HTERT RPE-1 (cell line): Measurements from ENCODE around the gene KCND3.
"Not testable (repeated sequence)": the region's sequence is repeated elsewhere in the genome, so short reads cannot be mapped to it uniquely, and the experiment has no call there.

Experiments
- in situ Hi-C: fragments of 300-500 bp; cut with MboI; formaldehyde crosslinking; loops from 4 replicates; pipeline ENCODE4 v1.14.3; 2020; ENCODE audit warnings: low sequenced_read_pairs

KCND3 gene

DNA sequence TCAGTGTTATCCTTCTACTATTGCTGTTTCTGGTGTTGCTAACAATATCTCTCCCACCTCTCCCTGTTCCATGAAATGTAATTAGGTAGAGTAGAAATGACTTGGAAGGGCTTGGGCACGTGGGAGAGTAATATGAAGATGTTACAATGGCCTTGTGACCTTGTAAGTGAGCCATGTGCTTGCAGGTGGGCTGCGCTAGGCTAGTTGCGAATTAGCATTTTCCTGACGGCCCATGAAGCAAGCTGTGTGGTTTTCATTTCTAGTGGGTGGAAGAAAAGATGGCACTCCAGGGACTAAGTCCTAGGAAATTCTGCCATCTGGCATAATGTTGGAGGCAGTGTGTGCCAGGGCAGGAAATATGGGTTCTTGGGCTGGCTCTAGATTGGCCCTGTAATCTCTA is 241.5 kb downstream of the KCND3 start:
- in situ Hi-C loops: no loop called here

DNA sequence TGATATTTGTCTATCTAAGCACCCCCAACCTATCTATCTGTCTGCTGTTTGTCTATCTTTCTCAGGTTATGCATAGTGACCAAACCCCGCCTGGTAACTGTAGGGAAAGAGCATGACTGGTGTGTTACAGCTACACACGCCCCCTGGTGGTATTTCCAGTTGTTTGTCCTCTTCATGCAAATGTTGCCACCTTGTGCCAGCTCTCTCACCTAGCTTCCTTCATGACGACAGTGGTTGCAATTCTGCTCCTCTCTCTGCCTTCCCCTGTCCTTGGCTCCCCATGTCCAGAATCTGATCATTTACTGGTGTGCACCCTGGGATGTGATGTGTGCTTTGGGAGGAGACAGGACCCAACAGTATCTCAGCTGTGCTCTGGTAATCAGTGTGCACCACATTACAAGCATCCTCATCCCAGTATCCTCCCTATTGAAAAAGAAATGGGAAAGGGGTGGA is 242.2 kb downstream of the KCND3 start:
- in situ Hi-C loops: no loop called here

DNA sequence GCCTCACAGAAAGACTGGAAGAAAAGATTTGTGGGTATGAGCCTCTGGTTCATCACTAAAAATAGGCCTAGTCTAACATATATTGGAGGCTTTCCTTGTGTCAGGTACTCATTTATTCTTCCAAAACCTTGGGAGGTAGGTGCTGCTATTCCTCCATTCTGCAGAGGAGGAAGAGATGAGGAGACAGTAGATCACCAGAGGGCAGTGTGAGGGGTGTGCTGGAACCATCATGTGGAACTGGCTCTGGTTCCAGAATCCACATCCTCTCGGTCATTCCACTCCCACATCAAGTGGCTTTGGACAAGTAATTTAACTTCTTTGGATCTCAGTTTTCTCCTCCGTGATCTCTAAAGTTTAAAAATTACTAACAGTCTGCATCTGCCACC is 242.9 kb downstream of the KCND3 start:
- in situ Hi-C loops: no loop called here

DNA sequence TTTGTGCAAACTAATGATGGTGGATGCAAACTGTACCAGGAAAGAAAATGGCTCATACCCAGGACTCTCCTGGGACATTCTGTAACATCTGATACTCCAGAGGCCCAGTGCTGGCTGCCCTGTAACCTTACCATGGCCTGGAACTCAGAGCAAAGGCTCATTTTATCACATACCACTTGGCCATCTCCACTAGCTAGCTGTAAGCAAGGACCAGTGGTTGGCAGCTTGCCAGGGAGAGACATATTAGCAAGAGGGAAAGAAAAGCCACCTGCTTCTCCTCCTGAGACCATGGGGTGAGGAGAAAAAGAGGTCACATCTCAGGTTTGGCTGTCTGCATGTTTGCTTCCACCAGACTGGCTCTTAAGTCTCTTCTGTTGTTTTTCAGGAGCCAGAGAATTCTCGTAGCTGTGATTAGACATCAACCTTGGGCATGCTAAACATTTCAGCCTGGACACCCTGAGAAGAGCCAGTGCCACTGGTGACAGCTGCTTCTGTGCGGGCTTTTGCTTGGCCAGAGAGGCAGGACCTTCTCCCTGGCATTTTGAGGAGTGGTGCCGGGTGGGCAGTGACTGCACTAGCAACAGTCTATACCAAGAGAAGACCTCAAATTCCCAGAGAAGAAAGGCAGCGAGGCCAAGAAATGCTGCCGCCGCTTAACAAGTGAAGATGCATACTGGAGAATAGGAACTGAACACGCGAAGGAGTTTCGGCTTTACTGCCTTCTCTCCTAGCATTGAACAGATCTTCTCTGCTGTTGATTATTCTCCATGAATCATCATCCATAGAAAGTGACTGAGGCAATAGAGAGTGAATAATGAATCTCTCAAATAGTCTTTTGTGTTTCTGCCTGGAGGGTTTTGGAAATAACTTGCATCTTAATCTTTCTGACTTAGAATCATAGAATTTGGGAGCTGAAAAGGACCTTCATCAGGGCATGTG is 243.5 kb downstream of the KCND3 start:
- in situ Hi-C loops: no loop called here

DNA sequence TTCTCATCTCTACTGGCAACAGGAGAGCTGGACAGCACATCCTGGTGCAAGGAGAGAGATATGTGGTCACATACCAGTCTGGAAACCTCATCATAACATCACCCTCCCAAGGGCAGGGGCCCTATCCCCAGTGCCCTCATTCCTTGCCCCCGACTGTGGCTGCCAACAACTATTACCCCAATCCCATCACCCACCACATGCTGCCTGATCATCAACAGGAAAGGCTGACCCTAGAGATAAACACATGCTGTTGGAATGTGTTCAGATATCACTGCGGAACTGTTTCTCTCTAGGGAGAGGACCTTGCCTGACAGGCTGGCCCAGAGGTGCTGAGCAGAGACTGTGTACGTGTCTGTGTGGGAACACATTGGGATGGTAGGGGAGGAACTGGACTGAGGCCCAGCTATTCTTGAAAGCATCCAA is 245.8 kb downstream of the KCND3 start:
- in situ Hi-C loops: no loop called here

DNA sequence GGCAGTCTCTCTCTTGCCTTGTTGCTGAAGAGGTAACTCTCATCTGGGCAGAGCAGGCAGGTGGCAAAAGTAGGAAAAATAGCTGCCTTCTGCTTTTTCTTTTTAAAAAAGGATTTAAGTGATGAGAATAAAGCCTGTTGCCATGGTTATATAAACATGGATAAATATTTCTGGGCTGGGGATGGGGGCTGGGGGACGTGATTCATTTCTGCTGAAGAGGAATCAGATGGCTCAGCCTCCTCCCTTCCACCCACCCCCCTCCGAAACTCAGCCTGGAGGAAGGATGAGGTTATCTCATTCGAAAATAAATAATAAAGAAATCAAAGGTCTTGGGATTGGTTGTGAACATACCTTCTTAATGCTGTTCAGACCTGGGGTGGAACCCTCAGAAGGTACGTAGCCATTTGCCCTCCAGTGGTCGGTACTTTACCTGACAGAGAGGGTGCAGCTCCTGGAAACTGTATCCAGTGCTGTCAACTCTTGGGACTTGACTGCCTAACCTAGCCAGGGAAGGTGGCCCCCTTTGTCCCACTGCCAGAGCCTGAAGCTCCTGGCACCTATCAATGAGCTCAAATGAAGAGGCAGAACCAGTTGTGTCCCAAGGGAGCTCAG is 246.4 kb downstream of the KCND3 start:
- in situ Hi-C loops: no loop called here

DNA sequence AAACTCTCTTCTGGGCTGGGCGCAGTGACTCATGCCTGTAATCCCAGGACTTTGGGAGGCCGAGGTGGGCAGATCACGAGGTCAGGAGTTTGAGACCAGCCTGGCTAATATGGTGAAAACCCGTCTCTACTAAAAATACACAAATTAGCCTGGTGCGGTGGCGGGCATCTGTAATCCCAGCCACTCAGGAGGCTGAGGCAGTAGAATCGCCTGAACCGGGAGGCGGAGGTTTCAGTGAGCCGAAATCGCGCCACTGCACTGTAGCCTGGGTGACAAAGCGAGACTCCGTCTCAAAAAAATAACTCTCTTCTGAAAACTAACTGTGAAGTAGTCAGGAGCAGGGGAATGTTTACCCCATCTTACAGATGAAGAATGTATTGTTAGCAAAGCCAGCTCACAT is 247.2 kb downstream of the KCND3 start:
- in situ Hi-C loops: not testable (repeated sequence)

DNA sequence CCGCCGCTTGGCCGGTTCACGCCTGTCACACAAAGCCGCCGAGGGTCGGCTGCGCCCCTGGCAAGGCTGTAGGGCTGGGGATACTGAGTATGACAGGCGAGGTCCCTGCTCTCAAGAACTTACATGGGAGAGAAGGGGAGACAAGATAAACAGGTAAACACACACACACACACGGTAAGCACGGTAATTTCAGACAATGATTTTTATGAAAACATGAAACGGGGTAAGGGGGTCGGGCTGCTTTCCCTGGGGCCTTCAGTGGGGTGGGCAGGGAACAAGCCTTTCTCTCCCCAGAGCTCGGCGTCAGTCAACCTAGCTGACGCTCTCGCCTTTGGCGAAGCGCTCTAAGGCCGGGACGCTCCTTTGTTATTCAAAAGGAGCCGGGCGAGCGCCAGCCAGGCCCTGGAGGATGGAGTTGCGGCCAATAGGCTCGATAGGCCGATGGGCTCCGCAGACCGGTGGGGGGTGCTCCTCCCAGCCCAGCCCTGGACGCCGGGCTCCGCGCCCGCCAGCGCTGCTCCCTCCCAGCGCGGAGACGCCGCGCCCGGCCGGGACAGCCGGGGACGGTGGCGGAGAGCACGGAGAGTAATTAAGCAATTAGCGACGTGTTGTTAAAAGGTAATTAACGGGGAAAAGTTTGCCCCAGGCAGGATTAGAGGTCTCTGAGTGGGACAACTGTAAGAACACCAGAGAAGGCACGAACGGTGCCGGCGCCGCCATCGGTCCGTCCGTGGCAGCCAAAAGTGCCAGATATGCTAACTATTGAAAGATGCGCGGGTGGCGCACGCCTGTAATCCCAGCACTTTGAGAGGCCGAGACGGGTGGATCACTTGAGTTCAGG is 249.3 kb downstream of the KCND3 start:
- in situ Hi-C loops: no loop called here

DNA sequence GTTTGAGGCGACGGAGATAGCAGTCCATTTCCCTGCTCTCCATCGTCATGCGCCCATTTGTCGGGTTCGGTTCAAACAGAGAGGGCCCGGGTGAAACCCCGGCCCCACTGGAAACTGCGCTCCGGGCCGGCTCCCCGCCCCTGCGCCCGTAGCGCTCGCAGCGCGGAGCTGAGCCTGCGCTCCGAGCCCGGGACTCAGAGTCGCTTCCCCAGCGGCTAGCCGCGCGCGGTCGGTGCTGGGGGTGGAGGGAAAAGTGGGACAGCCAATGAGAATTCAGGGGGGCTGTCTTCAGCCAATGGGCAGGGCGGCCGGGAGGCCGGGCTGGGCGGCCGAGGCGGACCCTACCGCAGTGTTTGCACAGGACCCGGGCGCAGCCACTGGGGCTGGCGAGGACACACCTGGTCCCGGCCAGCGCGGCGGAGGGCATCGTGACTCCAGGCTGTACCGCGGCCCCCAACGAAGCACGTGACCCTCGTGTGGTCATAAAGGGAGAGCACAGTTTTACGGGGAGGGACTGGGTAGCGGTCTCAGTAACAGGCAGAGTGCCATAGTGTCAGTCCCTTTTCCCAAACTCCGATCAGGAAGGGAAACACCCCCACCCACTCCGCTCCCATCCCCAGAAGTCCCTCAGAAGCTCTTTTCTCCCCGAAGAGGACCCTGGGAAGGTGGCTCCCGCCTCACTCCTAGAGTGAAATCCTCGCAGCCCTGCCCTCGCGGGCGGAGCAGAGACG is 250.1 kb downstream of the KCND3 start, which contains the start of gene INKA2:
INKA2 (minus strand) TSS at position 202 of the 731 bp plus-strand sequence; CDS start at position 49, 153 bp downstream.
- in situ Hi-C loops: no loop called here

DNA sequence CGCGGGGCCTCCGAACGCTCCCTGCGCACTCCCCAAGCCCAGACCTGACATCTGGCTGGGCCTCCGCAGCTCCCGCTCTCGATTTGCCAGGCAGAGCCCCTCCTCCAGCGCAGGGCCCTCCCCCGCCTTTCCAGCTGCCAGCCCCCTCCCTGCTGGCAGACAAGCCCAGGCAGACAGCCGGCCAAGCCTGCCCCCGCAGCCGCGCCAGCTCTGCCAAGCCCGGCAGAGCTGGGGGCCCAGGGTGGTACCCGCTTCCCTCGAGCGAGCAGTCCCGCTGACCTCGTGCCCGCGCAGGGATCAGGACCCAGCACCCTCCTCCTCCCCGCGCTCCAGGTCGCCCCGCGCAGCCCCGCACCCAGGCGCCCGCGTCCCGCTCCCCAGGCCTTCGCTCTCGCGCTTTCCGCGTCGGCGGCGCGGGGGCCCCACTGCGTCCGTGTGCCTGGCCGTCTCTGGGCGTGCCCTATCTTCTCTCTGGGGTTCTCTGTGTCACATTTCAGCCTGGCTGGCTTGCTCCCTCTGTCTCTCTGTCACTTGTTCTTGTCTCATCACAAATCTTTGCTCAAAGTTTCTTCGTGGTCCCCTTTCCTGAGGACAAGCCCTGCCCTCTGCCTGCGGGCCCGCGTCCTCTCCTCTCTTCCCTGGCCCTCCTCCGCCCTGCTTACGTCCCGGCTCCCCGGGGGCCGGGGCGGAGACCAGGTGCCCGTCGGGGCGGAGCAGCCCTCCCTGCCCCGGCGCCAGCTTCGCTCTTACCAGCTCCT is 250.9 kb downstream of the KCND3 start:
- in situ Hi-C loops: no loop called here

DNA sequence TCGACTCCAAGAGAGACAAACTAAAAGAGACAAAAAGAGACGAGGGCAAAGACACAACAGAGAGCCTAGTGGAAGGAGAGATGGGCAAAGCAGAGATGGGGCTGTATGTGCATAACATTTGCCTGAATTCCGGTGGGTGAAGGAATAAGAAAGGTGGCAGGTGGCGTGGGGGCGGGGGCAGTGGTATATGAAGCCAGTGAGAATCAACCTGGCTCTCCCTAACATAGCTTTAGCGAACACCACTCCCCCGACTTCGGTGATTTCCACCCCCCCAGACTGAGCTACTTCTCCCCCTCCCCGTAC is 251.4 kb downstream of the KCND3 start:
- in situ Hi-C loops: no loop called here

DNA sequence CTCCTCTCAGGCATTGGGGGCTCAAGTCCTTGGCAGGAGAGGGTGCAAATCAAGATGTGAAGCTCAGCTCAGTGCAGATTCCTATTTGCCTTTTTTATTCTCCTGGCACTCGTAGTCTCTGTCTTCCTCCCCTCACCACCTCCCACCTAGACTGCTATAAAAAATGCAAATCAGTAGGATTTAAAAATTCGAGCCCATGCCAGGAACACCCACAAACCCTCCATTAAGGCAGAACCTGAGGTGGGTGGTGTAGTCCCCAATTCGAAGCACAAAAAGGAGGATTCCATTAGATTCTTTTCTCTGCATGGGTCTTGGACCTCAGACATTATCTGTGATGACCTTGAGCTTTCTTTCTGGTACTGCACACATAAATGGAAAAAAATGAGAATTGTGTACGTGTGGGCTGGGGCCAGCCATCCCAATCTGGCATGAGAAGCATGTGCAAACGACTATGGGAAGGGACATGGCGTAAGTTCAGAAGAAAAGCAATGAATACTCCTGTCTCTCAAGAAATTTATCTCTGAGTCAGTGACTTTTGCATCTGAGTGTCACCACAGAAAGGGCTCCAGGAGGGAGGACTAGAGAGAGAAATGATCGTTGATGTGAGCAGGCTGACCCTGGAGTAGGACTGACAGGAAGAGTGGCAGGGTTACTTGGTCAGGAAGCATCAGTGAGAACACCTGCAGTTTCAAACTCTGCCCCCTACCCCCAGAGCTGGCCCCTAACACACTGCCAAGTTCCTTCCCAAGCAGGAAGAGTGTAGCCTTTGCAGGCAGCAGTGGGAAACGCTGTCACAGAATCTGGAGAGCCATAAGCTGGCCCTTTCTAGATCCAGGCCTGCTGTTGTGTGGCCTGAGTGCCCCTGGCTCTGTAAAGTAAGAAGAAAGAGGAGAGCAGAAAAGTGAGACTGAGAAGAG is 252.0 kb downstream of the KCND3 start:
- in situ Hi-C loops: no loop called here

DNA sequence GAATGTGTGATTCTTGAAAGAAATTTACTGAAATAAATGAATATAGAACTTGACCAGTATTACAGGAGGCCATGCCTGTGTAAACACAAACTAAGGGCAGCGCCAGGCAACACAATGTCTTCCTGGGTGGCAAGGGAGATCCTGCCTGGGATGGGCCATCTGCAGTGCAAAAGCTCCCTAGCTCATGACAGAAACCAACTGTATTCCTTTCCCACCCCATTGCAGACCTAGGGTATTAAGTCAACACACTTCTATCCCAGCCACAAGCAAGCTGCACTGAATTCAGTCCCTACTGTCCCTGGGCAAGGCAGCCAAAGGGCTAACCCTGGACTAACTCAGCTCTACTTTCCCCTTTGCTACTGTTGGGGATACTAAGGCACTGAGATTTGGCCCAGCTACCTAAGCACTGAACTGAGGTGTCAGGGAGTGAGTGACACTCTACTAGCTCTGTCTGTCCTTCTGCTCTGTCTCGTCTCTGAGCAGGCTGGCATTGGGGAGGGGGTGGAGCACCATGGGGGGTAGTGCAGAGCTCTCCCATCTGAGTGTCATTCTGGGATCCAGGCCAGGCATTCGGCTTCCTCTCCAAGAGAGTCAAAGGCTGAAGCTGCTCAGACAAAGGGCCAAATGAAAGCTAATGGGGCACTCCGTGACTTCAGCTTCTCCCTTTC is 252.8 kb downstream of the KCND3 start:
- in situ Hi-C loops: no loop called here

DNA sequence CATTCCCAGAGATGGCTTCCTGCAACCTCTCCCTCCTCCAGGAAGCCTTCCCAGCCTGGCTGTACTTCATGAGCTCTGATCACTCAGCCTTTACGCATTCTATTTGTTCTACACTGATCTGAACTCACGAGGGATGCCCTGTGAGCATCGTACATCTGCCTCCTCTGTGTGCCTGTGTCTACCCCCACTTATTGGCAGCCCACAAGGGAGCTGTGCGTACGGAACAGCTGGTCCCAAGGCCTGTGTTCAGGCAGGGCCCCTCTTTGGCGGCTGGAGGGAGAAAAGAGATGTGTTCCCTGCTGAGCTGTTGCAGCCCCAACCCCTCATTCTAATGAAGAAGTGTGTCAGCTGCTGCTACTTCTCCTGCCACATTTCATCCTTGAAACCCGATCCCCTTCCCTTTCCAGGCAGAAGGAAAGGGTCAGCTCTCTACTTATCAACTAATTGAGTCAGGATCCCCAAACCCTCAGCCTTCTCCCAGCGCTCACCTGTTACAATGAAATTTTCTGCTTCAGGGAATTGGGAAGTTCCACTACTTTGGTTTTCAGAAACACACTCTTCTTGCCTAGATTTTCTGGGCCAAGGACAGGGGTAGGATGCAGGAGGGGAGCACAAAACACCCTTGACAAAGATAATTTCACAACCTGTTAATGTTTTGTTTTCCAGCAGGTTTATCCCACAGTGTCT is 253.5 kb downstream of the KCND3 start:
- in situ Hi-C loops: no loop called here

DNA sequence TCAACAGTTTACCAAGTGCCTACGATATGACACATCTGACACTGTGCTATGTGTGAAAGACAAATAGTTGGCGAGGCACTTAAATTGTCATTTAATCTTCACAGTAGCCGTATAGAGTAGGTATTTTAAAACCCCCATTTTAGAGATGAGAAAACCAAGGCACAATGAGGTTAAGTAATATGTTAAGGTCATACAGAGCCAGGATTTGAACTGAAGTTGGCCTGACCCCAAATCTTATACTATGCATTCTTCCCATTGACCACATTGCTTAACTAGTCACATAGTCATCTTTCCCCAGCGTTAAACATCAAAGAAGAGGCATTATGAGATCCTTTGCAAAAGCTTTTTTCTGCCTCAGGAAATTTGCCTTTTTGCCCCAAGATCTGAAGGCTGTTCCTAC is 254.1 kb downstream of the KCND3 start:
- in situ Hi-C loops: no loop called here

DNA sequence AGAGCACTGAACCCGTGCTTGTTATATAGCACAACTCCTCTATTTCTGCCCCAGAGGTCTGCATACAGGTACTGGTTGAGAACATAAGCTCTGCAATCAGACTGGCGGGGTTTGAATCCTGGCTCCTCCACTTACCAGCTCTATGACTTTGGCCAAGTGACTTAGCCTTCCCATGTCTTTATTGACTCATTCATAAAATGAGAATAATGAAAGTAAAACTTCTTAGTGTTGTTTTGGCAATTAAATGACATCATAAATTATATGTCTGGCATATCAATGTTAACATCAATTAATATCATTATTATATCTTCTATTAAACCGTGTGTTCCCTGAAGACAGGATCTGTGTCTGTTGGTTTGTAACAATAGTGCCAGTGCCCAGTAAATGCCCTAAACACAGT is 254.6 kb downstream of the KCND3 start:
- in situ Hi-C loops: no loop called here

DNA sequence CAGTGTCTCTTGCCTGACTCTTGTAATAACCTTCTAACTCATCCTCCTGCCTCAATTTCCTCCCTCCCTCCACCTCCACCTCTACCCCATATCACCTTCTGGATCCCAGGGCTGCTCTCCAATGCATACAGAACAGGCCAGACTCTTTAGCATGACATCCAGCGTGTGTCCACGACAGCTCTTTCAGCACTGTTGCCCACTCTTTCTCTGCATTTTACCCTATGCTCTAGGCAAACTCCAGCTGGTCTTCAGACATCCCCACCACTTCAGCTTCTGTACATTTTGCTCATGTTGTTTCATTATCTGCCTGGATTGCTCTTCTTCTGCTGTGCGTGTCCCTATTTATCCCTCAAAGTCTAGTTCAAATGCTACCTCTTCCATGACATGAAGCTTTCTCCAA is 255.0 kb downstream of the KCND3 start:
- in situ Hi-C loops: no loop called here

DNA sequence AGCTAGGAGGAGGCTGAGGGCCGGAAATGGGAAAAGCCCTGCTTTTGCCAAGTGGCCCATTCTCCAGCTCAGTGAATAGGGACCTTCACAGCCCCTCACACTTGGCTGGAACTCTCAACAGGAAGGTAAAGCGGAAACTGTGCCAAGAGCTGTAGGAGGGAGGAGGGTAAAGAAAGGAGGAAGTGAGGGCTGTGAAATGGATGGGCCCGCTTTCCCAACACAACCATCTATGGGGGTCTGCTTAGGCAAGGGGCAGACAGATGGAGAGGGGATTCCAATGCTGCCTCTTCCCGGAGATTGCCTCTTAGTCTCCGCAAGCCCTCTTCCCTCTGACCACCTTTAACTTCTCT is 255.5 kb downstream of the KCND3 start:
- in situ Hi-C loops: no loop called here
